ENCODE data around the gene SP3. TPM values are rescaled to one million over a fixed set of nuclear protein-coding genes. Genes with fewer than 3 reads are reported as not detected.

Gene SP3
- total and polyA plus RNA-seq, 9 of the 15 experiments (the other 6 are each of a cell fraction or from before 2014, with no cell fraction given): 12.0 to 106 (median 74.9) TPM

- TF ChIP-seq, protein P1, sequence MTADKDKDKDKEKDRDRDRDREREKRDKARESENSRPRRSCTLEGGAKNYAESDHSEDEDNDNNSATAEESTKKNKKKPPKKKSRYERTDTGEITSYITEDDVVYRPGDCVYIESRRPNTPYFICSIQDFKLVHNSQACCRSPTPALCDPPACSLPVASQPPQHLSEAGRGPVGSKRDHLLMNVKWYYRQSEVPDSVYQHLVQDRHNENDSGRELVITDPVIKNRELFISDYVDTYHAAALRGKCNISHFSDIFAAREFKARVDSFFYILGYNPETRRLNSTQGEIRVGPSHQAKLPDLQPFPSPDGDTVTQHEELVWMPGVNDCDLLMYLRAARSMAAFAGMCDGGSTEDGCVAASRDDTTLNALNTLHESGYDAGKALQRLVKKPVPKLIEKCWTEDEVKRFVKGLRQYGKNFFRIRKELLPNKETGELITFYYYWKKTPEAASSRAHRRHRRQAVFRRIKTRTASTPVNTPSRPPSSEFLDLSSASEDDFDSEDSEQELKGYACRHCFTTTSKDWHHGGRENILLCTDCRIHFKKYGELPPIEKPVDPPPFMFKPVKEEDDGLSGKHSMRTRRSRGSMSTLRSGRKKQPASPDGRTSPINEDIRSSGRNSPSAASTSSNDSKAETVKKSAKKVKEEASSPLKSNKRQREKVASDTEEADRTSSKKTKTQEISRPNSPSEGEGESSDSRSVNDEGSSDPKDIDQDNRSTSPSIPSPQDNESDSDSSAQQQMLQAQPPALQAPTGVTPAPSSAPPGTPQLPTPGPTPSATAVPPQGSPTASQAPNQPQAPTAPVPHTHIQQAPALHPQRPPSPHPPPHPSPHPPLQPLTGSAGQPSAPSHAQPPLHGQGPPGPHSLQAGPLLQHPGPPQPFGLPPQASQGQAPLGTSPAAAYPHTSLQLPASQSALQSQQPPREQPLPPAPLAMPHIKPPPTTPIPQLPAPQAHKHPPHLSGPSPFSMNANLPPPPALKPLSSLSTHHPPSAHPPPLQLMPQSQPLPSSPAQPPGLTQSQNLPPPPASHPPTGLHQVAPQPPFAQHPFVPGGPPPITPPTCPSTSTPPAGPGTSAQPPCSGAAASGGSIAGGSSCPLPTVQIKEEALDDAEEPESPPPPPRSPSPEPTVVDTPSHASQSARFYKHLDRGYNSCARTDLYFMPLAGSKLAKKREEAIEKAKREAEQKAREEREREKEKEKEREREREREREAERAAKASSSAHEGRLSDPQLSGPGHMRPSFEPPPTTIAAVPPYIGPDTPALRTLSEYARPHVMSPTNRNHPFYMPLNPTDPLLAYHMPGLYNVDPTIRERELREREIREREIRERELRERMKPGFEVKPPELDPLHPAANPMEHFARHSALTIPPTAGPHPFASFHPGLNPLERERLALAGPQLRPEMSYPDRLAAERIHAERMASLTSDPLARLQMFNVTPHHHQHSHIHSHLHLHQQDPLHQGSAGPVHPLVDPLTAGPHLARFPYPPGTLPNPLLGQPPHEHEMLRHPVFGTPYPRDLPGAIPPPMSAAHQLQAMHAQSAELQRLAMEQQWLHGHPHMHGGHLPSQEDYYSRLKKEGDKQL (CRISPR knock-in tag; IDR thresholded peaks at IDR 0.05; ENCODE audit: borderline replicate concordance): no peak
- no peak for TF ChIP-seq ZNF316 (IDR thresholded peaks at IDR 0.05)
These were observed 16.3 kb upstream of the SP3 start (continued) for GRCh38 chr2:173981520-173981919.

- BruUV-seq (replicated peaks): no TSS peak
- TF ChIP-seq ATF7 (IDR thresholded peaks at IDR 0.05): no peak
- TF ChIP-seq, protein P2, sequence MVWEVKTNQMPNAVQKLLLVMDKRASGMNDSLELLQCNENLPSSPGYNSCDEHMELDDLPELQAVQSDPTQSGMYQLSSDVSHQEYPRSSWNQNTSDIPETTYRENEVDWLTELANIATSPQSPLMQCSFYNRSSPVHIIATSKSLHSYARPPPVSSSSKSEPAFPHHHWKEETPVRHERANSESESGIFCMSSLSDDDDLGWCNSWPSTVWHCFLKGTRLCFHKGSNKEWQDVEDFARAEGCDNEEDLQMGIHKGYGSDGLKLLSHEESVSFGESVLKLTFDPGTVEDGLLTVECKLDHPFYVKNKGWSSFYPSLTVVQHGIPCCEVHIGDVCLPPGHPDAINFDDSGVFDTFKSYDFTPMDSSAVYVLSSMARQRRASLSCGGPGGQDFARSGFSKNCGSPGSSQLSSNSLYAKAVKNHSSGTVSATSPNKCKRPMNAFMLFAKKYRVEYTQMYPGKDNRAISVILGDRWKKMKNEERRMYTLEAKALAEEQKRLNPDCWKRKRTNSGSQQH (CRISPR knock-in tag; IDR thresholded peaks at IDR 0.05): no peak
- TF ChIP-seq, protein P3, sequence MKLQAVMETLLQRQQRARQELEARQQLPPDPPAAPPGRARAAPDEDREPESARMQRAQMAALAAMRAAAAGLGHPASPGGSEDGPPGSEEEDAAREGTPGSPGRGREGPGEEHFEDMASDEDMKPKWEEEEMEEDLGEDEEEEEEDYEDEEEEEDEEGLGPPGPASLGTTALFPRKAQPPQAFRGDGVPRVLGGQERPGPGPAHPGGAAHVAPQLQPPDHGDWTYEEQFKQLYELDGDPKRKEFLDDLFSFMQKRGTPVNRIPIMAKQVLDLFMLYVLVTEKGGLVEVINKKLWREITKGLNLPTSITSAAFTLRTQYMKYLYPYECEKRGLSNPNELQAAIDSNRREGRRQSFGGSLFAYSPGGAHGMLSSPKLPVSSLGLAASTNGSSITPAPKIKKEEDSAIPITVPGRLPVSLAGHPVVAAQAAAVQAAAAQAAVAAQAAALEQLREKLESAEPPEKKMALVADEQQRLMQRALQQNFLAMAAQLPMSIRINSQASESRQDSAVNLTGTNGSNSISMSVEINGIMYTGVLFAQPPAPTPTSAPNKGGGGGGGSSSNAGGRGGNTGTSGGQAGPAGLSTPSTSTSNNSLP (IDR thresholded peaks at IDR 0.05; ENCODE audit: borderline replicate concordance, low read depth, low read length): no peak
- no peak for TF ChIP-seq NCOA2 (IDR thresholded peaks at IDR 0.05; ENCODE audit: partially characterized antibody in 2 of 2)
- TF ChIP-seq TFAM (CRISPR knock-in tag; conservative IDR thresholded peaks at IDR 0.05): no peak
- TF ChIP-seq SAP30 (IDR thresholded peaks at IDR 0.05; ENCODE audit: borderline replicate concordance, insufficient read depth, low read depth, low read length, poor library complexity, severe bottlenecking): no peak
- no peak for TF ChIP-seq CSDE1 (IDR thresholded peaks at IDR 0.05)
- TF ChIP-seq SMAD1 (IDR thresholded peaks at IDR 0.05; ENCODE audit: low read depth, low read length, partially characterized antibody): no peak
- TF ChIP-seq LEF1 (IDR thresholded peaks at IDR 0.05): no peak
- TF ChIP-seq NCOA4 (IDR thresholded peaks at IDR 0.05; ENCODE audit: partially characterized antibody): no peak
These were observed 14.7 kb upstream of the SP3 start for GRCh38 chr2:173979751-173980351.

More at GRCh38 chr2:173979751-173980351, 14.7 kb upstream of the SP3 start:
- H3K4me1 ChIP-seq (replicated peaks in 1 of 2; ENCODE audit: control insufficient read depth in 2 of 2, insufficient read depth in 2 of 2, low read length in 2 of 2): no peaks in the 10 kb centered on the region
- no peak overlapping the region for H3K27ac ChIP-seq (ENCODE audit: extremely low read depth, low read depth, low read length)
- no peaks in the 10 kb centered on the region for H4K20me1 ChIP-seq (replicated peaks; ENCODE audit: control insufficient read depth, insufficient read depth, low read length)
- H3K9me1 ChIP-seq (ENCODE audit: control insufficient read depth, insufficient read depth, low read length): no peaks in the 10 kb centered on the region
- no peak; the same call in 1 of the 3 replicates for ATAC-seq
- peaks cover 0 to 8% of the 10 kb centered on the region in 2 experiments; a peak in 4 of 5 replicates for H3K27me3 ChIP-seq (ENCODE audit: control insufficient read depth in 2 of 2, insufficient read depth in 2 of 2, low read length in 2 of 2)
- no peak overlapping the region for H2AFZ ChIP-seq (ENCODE audit: low read depth, low read length)
- H3K36me3 ChIP-seq (ENCODE audit: control insufficient read depth, insufficient read depth, low read length): no peaks in the 10 kb centered on the region
- no peak overlapping the region for H3K4me2 ChIP-seq (ENCODE audit: insufficient read depth, low read length)
- H3K4me3 ChIP-seq: no peak overlapping the region
- POLR2A ChIA-PET: interaction anchor here (0.6 to 1.6 kb wide), 6 partner anchors 9 to 132 kb away, joined by 3 to 7 read pairs (median 4); partner anchors contain the start of gene SP3
- no peak for FAIRE-seq
- no peak overlapping the region for H3K9ac ChIP-seq (ENCODE audit: insufficient read depth in 1 of 2, low read depth in 2 of 2, low read length in 2 of 2)
- no peak for DNase-seq (ENCODE audit: extremely low read depth in 1 of 4, low spot score in 3 of 4)
- 9% methylated on average over 3 of the region's 3 CpGs for WGBS (ENCODE audit: insufficient coverage, low coverage, missing lambda C conversion rate)
- in situ Hi-C loops (cut with MboI) (no loop called here), intact Hi-C loops (cut with micrococcal nuclease) (no loop called here)
- CTCF ChIA-PET (ENCODE audit: low intra/inter-chr PET ratio): no interaction called here
- no peaks in the 10 kb centered on the region for H3K9me3 ChIP-seq (replicated peaks; ENCODE audit: control insufficient read depth, insufficient read depth, low read depth, low read length)
- no peaks in the 10 kb centered on the region for H3K79me2 ChIP-seq (ENCODE audit: control insufficient read depth, insufficient read depth, low read length)

All from K562 (cell line).